GM23338 (cell line): ENCODE data around the gene MECP2.

Source experiments
- CREB1 ChIP-seq: fragments of 250-450 bp; sonication (Bioruptor Pico); IDR thresholded peaks from 2 replicates; pipeline ENCODE4 v1.5.0; 2020; ENCODE audit warnings: low read depth, mild to moderate bottlenecking, moderate library complexity
- EZH2 ChIP-seq: fragments of 200-600 bp; sonication (generic); IDR thresholded peaks from one replicate; pipeline ENCODE4 v1.8.0; 2017; ENCODE audit warnings: antibody characterized with exemption, mild to moderate bottlenecking, low read depth; ENCODE audit not compliant: unreplicated experiment
- EZH2phosphoT487 ChIP-seq: fragments of 200-600 bp; sonication (generic); IDR thresholded peaks from one replicate; pipeline ENCODE4 v1.8.1; 2018; ENCODE audit warnings: antibody characterized with exemption; ENCODE audit not compliant: unreplicated experiment
- JUNB ChIP-seq: IDR thresholded peaks from one replicate; pipeline ENCODE4 v1.6.1; 2016; ENCODE audit warnings: antibody characterized with exemption; ENCODE audit not compliant: unreplicated experiment
- NANOG ChIP-seq: IDR thresholded peaks from 2 replicates; pipeline ENCODE4 v1.6.1; 2016; ENCODE audit warnings: antibody characterized with exemption, borderline replicate concordance
- POLR2AphosphoS5 ChIP-seq: IDR thresholded peaks from 2 replicates; pipeline ENCODE4 v1.6.1; 2016; ENCODE audit warnings: antibody characterized with exemption, low read depth
- REST ChIP-seq: IDR thresholded peaks from one replicate; pipeline ENCODE4 v1.6.1; 2018; ENCODE audit warnings: antibody characterized with exemption; ENCODE audit not compliant: unreplicated experiment
- STAT1 ChIP-seq: IDR thresholded peaks from one replicate; pipeline ENCODE4 v1.6.1; 2016; ENCODE audit warnings: antibody characterized with exemption; ENCODE audit not compliant: unreplicated experiment
- ZNF114 ChIP-seq: fragments of 250-450 bp; sonication (Bioruptor Pico); IDR thresholded peaks from 2 replicates; pipeline ENCODE4 v1.5.0; 2020; ENCODE audit warnings: mild to moderate bottlenecking, moderate library complexity
- ZNF331 ChIP-seq: fragments of 250-450 bp; sonication (Bioruptor Pico); IDR thresholded peaks from 2 replicates; pipeline ENCODE4 v1.5.0; 2020; ENCODE audit warnings: low read depth, mild to moderate bottlenecking, moderate library complexity
- ZNF462 ChIP-seq: fragments of 250-450 bp; sonication (Bioruptor Pico); IDR thresholded peaks from 2 replicates; pipeline ENCODE4 v1.5.0; 2020; ENCODE audit warnings: mild to moderate bottlenecking, moderate library complexity
- TF ChIP-seq, protein P1 (sequence below), 2 experiments: fragments of 200-600 bp in 1 of 2; sonication (generic) in 1 of 2; conservative IDR thresholded peaks; 2 replicates each; pipeline versions ENCODE4 v1.5.1 to v1.6.1; 2016 to 2017; ENCODE audit warnings: antibody characterized with exemption in 2 of 2, low read depth in 2 of 2, mild to moderate bottlenecking in 2 of 2, moderate library complexity in 1 of 2
- TF ChIP-seq, protein P2 (sequence below): IDR thresholded peaks from 2 replicates; pipeline ENCODE4 v1.6.1; 2016; ENCODE audit warnings: antibody characterized with exemption

DNA sequence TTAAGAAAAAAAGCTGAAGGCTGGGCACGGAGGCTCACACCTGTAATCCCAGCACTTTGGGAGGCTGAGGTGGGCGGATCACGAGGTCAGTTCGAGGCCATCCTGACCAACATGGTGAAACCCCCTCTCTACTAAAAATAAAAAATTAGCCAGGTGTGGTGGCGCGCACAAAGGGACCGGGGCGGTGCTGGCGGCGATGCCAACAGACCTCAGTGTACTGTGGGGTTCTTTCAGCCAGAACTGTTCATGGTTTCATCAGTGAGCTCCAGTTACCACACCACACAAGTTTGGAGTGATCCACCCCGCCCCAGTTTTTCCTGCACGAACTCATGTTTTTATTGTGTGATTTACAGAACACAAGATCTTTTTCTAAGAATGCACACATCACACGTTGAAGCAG lies 56.7 kb downstream of the MECP2 start:
- TF ChIP-seq, protein P1, sequence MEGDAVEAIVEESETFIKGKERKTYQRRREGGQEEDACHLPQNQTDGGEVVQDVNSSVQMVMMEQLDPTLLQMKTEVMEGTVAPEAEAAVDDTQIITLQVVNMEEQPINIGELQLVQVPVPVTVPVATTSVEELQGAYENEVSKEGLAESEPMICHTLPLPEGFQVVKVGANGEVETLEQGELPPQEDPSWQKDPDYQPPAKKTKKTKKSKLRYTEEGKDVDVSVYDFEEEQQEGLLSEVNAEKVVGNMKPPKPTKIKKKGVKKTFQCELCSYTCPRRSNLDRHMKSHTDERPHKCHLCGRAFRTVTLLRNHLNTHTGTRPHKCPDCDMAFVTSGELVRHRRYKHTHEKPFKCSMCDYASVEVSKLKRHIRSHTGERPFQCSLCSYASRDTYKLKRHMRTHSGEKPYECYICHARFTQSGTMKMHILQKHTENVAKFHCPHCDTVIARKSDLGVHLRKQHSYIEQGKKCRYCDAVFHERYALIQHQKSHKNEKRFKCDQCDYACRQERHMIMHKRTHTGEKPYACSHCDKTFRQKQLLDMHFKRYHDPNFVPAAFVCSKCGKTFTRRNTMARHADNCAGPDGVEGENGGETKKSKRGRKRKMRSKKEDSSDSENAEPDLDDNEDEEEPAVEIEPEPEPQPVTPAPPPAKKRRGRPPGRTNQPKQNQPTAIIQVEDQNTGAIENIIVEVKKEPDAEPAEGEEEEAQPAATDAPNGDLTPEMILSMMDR (conservative IDR thresholded peaks at IDR 0.05; ENCODE audit: low read depth in 2 of 2) = no peak
- TF ChIP-seq JUNB = no peak
- no peak for TF ChIP-seq POLR2AphosphoS5
- TF ChIP-seq EZH2phosphoT487 = no peak
- TF ChIP-seq ZNF114 (CRISPR knock-in tag) = no peak
- no peak for TF ChIP-seq REST
- TF ChIP-seq, protein P2, sequence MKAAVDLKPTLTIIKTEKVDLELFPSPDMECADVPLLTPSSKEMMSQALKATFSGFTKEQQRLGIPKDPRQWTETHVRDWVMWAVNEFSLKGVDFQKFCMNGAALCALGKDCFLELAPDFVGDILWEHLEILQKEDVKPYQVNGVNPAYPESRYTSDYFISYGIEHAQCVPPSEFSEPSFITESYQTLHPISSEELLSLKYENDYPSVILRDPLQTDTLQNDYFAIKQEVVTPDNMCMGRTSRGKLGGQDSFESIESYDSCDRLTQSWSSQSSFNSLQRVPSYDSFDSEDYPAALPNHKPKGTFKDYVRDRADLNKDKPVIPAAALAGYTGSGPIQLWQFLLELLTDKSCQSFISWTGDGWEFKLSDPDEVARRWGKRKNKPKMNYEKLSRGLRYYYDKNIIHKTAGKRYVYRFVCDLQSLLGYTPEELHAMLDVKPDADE = no peak
- no peak for TF ChIP-seq EZH2
- no peak for TF ChIP-seq ZNF331 (CRISPR knock-in tag)
- no peak for TF ChIP-seq CREB1 (CRISPR knock-in tag)
- no peak for TF ChIP-seq NANOG
- TF ChIP-seq STAT1 = no peak
- no peak for TF ChIP-seq ZNF462
